GM18505 (cell line): ENCODE results near the gene AS3MT.
"Not testable (repeated sequence)": the region's sequence is repeated elsewhere in the genome, so short reads cannot be mapped to it uniquely, and the experiment has no call there.

Source experiments
- ATAC-seq: cut with Tn5 transposase; IDR thresholded peaks from one replicate; pipeline ENCODE4 v1.9.1; 2021; ENCODE audit not compliant: unreplicated experiment
- POLR2A ChIP-seq: IDR thresholded peaks from 4 replicates; pipeline ENCODE4 v1.6.1; 2011; ENCODE audit warnings: borderline replicate concordance; ENCODE audit not compliant: insufficient read depth, insufficient read length; ENCODE audit errors: extremely low read depth

The AS3MT gene

GRCh38 chr10:102919992-102920739 lies 50.9 kb downstream of the AS3MT start:
- TF ChIP-seq POLR2A, result no peak

GRCh38 chr10:102923601-102924000 lies 54.3 kb downstream of the AS3MT start:
- TF ChIP-seq POLR2A, result no peak
- no peak for ATAC-seq

More at GRCh38 chr10:102919992-102920739, 50.9 kb downstream of the AS3MT start:
- ATAC-seq, result no peak

- TF ChIP-seq POLR2A, result no peak
- no peak for ATAC-seq
Observed at GRCh38 chr10:102926842-102927241, 57.6 kb downstream of the AS3MT start.

- ATAC-seq, result no peak
- TF ChIP-seq POLR2A, result no peak
Observed at GRCh38 chr10:102927311-102928010, 58.2 kb downstream of the AS3MT start.

GRCh38 chr10:102928442-102928841 lies 59.2 kb downstream of the AS3MT start:
- not testable (repeated sequence) for ATAC-seq

- ATAC-seq, result no peak
- no peak for TF ChIP-seq POLR2A
Observed at GRCh38 chr10:102930720-102931119, 61.5 kb downstream of the AS3MT start.

- no peak for ATAC-seq
Observed at GRCh38 chr10:102931643-102932042, 62.4 kb downstream of the AS3MT start.

GRCh38 chr10:102935505-102935904 lies 66.2 kb downstream of the AS3MT start:
- ATAC-seq, result no peak
- TF ChIP-seq POLR2A, result no peak

More at GRCh38 chr10:102931643-102932042, 62.4 kb downstream of the AS3MT start:
- TF ChIP-seq POLR2A, result no peak

- no peak for ATAC-seq
- no peak for TF ChIP-seq POLR2A
Observed at GRCh38 chr10:102935939-102936605, 66.8 kb downstream of the AS3MT start.

GRCh38 chr10:102941401-102941800 lies 72.1 kb downstream of the AS3MT start:
- no peak for TF ChIP-seq POLR2A
- no peak for ATAC-seq

- no peak for ATAC-seq
- TF ChIP-seq POLR2A, result no peak
Observed at GRCh38 chr10:102945449-102945848, 76.2 kb downstream of the AS3MT start.

- no peak for ATAC-seq
Observed at GRCh38 chr10:102945962-102946361, 76.7 kb downstream of the AS3MT start.

GRCh38 chr10:102946992-102947391 lies 77.7 kb downstream of the AS3MT start:
- no peak for TF ChIP-seq POLR2A
- ATAC-seq, result no peak

More at GRCh38 chr10:102945962-102946361, 76.7 kb downstream of the AS3MT start:
- TF ChIP-seq POLR2A, result no peak
